ENCODE data around the gene MAPK8.

The MAPK8 gene

DNA sequence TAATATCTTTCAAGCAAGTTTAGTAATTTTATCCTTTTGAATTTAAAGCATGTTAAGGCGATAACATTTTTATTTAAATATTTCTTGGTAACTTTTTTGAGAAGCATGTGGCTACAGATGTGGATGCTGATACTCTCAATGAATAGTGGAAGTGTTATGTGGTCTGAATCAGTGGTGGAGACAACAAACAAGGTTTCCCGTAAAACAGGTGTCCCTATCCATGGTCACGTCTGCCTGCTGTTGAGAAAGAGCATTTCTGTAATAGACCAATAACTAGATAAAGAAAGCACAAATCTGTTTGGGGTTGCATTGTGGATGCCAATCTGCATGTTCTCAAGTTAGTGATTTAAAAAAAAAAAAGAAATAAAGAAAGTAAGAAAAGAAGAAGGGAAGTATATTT is 13.9 kb upstream of the MAPK8 start:
- no peak for DNase-seq

DNA sequence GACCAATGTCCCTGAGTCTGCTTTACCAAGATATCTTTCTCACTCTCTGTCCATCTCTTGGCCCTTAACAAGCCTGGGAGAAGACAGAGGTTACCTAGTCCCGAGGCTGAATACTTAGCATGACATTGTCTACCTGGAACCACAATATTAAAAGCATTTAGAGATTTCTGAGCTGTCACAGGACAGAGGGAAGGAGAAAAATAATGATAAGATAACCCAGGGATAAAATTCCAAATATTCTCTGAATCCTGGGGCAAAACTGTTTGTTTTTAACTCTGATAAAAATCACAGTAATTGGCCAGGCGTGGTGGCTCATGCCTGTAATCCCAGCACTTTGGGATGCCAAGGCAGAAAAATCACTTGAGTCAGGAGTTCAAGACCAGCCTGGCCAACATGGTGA is 12.0 kb upstream of the MAPK8 start:
- no peak for DNase-seq

DNA sequence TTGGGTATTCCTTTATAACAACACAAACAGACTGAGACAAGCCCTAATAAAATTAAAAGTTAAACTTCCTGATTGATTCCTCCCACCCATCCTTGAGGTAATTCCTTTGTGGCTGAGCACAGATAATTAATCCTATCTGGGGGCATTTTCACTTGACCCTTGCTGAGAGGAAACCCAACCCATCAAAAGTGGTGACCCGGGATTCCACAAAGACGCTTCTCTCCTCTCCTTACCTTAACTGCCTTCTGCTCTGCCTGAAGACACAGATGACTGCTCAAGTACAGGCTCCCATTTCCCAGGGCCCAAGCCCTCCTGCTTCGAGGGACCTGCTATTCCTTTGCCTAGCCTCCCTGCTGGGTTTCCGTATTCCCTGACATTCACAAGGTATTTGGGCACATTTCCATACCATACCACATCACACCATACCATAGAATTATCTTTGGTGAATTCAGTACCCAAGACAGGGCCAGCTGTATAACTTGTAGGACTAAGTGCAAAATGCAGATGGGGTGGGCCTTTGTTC is 9.8 kb upstream of the MAPK8 start:
- no peak for DNase-seq

DNA sequence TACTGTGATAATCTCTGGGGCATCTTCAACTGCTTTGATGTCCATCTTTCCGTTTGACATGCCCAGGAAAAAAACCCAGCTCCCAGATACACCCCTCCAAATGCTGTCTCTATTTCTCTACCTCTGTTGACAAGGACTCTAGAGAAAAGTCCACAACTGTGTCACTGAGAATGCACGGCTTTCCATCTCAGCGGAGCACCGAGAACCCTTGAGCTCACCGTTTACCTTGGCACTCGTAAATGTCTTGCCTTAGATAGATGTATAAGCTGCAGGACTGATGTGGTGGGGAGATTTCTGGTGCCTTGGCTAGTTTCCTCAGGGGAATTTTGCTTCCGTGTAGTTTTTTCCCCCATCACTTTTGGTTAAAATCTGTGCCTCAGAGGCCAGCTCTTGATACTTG is 7.4 kb upstream of the MAPK8 start:
- no peak for DNase-seq

DNA sequence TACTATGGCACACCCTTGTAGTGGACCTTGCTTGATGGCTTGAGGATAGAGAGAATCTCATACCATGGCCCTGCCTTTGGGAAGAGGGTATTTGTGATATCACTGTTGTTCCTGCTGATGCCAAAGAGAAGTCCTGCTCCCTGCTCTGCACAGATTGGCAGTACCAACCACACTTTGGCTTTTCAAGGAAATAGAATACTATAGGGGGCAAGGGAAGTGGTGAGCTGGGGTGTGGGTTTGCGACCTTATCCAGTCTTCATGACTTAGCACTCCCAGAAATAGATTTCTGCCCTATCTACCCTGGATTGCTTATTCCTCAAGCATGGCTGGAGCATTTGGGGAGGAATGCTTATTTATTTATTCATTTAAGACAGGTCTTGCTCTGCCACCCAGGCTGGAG is 6.8 kb upstream of the MAPK8 start:
- DNase-seq, result no peak

DNA sequence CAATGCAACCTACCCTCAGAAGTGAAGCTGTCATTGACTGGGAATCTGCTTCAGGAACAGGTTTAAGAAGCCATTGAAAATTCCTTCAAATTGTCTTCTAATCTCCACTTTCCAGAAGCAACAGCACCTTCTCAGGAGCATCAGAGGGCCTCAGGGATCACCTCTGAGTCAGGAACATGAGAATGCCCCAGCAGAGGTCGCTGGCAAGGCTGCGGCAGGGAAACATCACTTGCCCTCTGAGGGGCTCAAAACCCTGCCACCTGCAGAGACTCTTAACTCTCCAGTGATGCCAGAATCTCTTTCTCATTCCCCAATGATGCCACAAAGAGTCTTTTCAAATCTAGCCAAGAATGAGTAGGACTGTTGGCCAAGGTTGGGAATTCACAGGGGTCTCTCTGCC is 5.9 kb upstream of the MAPK8 start:
- no peak for DNase-seq

DNA sequence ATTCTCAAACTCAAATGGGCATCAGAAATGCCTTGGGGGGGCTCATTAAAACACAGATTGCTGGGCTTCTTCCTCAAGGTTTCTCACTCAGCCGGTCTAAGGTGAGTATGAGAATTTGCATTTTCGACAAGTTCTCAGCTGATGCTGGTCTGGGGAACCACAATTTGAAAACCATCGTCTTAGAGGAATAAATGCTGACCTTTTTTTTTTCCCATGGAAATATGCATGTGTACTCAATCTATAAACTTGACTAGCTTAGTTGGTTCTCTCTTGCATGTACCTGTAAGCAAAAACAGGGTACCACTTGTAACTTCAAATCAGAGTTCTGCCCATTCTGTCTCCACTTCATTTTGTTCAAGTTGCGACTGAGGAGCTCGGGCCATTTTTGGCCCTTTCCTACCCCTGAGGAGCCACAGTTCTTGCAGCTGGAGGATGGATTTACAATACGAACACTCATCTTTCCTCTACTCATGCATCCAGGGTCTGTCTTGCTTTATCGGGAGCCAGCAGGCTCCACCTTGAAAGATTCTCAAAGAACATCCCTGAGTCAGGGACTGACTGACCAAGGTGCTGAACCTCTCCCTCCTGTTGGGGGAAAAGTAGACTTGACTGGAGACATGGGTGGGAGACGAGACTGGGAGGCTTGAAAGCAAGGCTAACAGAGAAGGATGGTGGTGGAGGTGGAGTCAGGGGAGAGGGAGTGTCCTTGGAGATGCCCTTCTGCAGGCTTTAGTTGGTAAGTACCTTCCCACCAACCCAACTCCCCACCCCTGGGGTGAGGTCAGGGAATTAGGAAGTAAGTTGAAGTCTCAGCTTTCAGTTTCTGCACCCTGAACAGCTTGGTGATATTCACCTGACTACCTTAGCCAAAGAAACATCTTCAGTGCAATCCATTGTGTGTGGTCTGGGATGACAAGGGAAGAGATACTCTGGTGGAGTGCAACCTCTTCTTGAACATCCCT is 3.7 kb upstream of the MAPK8 start:
- no peak for DNase-seq

DNA sequence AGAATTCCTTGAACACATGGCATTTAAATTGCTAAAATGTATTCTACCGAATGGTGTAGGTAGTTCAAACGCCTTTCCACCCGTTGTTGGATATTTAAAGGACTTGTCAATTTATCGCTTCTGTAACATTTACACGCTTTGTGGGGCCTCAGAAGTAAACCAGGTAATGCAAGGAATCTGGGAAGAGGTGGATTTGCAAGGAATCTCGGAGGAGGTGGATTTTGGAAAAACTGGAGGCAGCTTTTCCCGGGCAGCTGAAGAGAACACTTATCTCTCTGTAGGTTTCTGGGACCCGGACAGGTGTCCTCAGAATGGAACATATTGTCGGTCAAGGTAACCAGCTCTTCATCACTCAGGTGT is 592 bp upstream of the MAPK8 start:
- no peak for DNase-seq

DNA sequence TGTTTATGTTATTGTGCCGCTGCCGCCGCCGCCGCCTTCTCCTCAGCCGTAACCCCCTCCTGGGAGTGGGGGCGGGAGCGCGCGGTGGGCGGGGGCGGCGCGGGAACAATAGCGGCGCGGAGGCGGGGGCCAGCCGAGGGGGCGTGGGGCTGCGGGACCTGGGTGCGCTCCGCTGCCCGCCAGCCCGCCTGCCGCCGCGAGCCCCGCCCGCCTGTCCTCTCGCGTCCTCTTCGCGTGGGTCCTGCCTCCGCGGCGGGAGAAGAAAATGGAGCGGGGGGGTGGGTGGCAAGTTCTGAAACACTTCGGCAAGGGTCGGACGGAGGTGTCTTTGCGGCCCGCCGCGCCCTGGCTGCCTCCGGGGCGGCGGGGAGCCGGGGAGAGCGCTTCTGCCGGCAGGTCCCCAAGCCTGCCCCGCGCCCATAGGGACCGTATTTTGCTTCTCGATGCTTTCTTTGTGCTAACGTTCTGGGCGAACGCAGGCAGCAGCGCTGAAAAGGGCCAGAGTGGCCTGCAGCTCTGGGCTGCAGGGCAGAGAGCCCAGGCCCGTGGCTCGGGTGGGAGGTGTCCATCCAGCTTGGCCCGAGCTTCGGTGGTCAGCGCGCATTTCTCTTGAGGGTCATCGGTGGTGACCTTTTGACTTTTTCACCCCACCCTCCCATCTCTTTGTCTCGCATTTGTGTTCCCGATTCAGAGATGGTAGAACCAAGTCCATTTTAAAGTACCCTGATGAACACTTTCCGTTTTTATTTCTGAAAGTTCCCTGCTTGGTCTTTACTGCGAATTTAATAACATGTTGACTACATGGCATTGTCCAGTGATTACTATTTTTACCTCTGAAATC is 613 bp downstream of the MAPK8 start:
- no peak for DNase-seq

DNA sequence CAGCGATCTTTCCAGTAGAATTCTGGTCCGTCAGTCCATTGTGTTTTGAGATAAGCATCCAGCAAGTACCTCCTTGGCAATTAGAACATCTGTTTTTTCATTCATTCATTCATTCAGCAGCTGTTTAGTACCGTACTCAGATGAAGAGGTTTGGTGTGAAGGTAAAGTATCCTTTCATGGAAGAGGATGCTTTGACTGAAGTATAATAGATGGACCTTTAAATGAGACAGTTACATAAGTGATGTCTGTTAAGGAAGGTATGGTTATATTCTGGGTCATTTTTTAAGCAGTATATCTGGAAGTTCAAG is 1.2 kb downstream of the MAPK8 start:
- no peak for DNase-seq

DNA sequence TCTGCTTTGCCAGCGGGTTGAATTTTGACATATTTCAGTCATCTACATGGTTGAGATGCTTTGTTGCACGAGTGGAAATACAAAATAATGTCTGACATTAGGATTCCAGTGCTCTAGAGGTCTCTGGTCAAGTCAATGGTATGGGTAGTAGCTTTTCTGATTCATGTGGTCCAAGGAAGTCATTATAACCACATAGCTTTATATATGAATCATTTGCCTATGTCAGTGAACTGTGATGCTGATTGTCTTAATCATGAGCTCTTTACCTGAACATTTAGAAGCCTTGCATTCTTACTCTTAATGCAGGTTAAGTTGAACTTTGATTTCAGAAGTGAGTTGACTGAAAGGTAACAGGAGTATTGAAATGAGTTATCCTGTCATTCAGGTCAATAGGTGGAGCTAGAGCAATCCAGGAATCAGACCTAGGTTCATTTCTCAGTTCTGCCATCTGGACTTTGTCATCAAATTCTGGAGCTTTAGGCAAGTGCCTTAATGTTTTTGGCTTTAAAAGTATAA is 3.3 kb downstream of the MAPK8 start:
- no peak for DNase-seq

DNA sequence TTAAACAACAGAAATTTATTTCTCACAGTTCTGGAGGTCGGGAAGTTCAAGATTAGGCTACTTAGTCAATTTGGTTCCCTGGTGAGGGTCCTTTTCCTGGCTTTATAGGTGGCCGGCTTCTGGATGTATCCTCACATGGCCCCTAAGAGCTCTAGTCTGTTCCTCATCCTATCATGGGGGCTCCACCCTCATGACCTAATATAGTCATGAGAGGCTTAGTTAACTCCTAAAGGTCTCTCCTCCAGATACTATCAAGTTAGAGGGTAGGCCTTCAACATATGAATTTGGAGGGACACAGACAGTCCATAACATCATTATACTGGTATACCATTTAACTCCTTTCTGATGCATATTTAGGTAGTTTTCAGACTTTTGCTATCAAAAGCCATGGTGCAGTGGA is 7.6 kb downstream of the MAPK8 start:
- no peak for DNase-seq

DNA sequence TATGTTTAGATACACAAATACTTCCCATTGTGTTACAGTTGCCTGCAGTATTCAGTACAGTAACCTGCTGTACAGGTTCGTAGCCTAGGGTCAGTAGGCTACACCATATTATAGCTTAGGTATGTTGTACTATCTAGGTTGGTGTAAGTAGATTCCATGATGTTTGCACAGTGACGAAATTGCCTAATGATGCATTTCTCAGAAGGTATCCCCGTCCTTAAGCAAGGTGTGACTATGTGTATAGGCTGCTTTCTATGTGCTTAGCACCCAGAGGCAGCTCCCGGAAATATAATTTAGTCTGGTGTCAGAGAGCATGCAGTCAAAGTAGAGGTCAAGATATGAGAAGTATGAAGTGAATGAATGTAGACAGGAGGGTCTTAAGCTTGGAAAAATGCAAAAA is 9.8 kb downstream of the MAPK8 start:
- DNase-seq, result no peak

DNA sequence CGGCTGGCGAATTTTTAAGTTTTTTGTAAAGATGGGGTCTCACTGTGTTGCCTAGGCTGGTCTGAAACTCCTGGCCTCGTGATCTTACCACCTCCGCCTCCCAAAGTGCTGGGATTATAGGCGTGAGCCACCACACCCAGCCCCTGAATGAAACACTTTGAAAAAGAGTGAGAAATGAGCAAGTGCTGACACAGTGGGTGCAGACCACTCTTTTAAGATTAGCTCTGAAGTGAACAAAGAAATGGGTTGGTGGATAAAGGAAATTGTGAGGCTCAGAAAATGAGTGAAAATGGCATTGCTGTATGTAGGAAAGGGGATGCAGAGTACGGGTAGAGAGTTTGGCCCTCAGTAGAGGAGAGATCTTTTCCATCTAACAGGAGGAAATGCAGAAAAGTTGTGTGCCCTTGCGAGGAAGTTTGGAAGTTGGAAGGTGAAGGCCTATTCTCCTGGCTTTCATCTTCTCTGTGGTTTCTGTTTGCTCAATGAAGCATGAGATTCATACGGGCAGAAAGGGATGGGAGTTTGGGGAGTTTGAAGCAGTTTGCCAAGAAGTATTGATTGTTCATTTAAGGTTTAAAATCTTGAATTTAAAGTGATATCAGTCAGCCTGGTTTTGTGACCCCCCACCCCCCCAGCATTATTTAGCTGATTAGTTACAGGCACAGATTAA is 11.0 kb downstream of the MAPK8 start:
- DNase-seq, result no peak

DNA sequence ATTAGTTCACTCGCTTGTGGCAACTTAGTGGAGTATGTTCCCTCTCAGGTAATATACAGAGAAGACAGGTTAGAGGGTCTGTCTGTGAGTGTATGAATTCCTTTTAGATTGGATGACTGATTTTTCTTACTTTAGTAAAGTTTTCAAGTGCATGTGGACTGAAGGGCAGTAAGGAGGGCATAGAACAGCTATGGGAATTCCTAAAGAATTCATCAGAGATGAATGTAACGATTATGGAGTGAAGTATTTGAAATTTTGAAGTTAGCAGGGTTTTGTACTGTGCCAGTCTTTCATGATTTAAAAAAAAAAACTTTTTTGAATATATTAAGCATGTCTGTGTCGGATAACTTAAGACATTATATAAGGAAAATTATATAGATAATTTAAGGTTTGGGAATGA is 15.5 kb downstream of the MAPK8 start:
- DNase-seq, result no peak

DNA sequence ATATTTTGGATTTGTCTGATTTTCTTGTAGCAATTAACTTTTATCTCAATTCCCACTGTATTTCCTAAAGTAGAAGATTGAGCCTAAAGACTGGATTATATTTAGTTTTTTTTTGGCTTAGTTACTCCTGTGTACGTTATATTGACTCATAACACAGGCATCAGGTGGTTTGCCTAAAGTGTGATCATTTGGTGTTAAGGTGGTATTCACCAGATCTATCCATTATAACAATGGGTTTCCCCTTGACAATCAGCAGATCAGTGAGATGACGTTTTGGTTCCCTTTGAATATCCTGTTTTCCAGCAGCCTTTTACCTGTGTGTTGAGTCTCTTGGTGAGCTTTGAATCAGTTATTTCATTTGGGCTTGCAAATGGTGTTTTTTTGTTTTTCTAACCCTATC is 18.1 kb downstream of the MAPK8 start:
- no peak for DNase-seq

DNA sequence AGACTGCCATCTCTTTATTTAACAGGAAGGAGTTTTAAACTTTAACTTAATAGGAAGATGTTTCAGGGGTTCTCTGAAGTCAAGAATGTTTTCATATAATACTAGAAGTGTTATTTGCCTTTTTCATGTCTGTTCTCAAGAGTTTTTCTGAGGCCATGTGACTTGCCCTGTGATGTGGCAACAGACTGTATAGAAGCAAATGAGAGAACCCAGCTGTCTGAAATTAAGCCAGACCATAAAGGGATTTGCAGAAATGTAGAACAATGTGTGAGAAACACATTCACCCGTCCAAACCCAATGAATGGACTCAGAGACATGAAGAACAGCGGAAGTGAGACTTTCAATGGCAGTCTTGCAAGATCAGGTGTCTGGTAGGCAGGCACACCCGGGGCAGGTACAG is 23.8 kb downstream of the MAPK8 start:
- DNase-seq, result no peak

DNA sequence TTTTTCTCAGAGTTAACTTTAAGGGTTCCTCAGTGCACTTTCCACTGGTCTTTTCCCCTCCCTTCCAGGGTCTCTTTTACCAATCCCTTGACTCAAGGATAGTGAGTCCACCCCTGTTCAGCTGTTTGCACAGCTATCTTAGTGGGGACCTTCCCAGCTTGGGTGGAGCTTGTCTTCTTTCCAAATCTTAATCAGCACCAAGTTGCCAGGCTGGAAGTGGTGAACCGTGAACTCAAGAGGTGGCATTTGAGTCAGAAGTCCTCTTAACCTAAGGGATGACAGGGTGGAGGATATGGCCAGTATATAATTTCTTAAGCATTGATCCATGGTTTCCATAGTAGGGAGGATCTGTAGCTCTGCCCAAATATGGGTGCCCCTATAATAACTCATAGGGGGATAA is 25.0 kb downstream of the MAPK8 start:
- no peak for DNase-seq

DNA sequence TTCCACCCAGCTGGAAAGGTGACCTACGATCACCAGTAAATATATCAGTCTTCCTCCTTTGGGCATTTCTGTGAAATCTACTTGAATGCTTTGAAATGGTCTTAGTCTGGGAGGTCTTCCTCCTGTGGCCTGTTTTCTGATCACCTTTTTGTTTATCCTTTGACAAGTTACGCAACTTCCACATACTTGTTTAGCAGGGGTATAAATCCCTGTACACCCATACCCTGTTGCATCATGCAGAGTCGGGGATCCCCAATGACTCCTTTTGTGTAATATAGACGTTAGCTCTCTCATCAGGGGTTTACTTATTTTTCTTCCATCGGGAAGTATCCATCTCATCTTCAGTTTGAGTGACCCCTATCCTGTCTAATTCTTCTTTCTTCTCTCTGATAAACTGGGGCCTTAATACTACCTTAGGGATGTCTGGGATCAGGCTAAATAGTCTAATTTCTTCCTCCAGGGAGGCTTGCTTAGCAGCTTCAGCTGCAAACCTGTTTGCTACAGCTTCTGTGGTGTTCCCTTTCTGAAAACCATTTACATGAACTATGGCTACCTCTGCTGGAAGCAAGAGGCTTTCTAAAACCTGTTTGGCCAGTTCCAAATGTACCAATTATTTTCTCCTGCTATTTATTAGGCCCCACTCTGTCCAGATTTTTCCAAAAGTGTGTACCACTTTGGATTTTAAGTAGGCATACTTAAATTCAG is 25.8 kb downstream of the MAPK8 start:
- no peak for DNase-seq

DNA sequence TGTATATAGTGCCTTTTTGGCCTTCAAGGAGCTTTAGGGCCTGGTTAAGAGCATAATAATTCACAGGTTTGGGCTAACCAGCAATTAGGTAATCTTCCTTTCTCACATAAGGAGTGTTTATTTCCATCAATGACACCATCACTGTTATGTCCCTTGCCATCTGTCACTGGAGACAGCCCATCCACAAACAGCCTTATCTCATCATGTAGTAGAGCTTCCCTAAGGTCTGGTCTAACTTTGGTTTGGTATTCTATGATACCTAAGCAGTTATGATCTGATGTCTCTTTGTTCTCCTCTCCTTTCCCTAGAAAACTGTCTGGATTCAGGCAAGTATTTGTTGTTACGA is 26.4 kb downstream of the MAPK8 start:
- no peak for DNase-seq

DNA sequence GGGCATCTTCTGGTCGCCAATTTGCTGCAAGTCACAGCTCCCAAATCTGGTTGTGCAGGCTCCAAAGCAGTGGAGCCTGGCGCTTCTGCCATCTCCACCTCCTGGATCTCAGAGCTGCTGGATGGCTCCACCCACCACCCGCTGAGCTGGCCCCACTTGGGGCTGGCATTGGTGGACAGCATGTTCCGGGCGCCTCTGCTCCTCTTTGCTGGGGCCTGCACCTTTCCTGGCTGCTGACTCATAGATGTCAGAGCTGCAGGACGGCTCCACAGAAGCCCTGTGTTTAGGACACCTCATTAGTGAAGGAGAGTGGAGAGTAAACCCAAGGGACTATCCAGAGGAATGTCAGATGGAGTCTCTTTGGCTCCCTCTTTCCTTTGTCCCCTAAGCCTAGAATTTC is 27.4 kb downstream of the MAPK8 start:
- no peak for DNase-seq

DNA sequence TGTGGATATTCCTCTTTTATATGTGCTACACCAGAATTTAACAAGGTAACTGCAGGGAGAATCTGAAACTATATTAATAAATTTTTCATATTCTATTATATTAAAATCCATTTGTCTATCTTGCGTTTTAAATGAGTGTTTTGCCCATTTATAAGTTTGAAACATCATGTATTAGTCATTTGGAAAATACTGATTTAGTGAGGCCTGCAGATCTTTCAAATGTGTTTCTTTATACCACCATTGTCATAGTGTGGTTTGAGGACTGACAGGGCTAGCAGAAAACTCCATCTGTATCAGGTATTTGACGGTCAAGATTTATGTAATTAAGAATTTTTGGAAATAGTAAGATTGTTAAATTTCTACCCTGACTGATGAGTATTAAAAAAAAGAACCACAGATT is 29.3 kb downstream of the MAPK8 start:
- no peak for DNase-seq
